Muscle of back (tissue), 11 donors: ENCODE results near the gene NEK10. TPM values are rescaled to one million over a fixed set of nuclear protein-coding genes. Genes with fewer than 3 reads are reported as not detected.

Experiments used
- DNase-seq, 3 donors: peaks; one replicate each; pipeline versions ENCODE4 v3.0.0 to v3.0.0-alpha.2; 2013
- polyA plus RNA-seq, 10 donors: library from polyadenylated mRNA; unstranded; fragments of 120-200 nt; gene quantifications; one replicate each; pipeline ENCODE4 v1.2.1, GENCODE V29; 2013; ENCODE audit not compliant: insufficient read length in 10 of 10

Gene NEK10
- polyA plus RNA-seq, 10 donors, result 1.7 to 7.6 (median 3.5) TPM

DNA sequence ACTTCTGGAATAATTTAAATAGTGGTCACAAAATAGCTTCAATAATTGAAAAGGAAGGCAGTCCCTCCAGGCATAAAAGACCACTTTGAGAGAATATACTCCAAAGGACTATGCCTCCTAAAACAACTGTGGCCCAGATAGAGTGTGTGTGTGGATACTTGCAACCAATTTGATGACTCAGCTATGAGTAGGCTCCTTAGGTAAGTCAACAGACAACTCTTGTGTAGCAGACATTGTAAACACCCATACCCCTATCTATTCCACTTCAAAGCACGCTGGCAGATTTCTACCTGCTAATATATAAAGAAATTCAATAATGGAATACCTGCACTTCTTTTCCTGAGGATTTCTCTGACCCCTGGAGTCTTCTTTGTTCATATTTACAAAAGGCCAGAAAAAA is 254.5 kb downstream of the NEK10 start:
- DNase-seq, result no peak

DNA sequence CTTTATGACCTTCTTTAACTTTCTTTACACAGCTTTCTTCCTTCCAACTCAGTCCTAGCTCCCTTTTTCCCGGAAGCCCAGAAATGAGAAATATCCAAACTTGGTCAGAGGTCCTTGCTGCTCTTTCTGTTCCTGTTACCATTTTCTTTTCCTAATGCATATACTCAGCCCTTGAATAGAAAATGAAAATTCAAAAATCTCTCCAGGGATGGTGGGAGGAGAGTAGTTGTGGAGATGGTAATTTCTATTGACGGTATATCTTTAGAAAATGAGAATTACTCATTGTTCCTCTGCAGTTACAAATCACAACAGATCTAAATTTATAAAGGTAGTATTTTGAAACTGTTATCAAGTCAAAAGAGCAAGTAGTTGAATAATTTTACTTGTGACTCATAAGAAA is 255.1 kb downstream of the NEK10 start:
- no peak for DNase-seq

DNA sequence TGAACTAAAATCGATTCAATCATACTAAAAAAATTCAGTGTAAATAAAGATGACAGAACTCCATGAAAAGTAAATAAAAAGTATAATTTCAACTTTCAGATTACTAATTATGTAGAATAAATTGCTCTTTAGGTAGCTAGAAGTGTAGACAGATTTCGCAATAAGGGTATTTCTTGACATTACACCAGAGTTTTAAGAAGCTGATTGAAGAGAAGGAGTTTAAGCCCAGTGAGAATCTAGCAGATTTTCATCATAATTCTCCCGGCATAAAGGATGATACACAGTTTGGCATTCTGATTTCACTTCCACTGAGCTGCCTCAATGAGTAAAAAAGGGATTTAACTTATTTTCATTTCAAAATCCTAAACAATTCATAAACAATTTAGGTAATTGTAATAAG is 259.2 kb downstream of the NEK10 start:
- DNase-seq, result no peak

DNA sequence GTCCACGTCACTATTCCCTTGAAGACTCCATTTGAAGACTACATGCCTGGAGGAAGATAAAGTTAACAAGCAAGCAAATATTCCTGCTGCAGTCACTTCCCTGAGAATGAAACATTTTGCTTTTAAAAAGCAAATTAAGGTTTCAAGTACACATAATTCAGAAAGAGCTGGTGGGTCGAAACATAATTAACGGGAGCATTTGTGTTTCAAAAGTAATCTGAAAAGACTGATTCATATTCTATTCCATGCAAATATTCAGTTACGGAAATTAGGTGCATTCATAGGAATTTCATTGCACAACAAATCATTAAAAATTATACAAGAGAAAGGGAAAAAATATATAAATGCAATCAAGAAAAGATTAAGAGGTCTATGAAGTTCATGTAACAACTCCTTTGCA is 260.9 kb downstream of the NEK10 start:
- no peak for DNase-seq

DNA sequence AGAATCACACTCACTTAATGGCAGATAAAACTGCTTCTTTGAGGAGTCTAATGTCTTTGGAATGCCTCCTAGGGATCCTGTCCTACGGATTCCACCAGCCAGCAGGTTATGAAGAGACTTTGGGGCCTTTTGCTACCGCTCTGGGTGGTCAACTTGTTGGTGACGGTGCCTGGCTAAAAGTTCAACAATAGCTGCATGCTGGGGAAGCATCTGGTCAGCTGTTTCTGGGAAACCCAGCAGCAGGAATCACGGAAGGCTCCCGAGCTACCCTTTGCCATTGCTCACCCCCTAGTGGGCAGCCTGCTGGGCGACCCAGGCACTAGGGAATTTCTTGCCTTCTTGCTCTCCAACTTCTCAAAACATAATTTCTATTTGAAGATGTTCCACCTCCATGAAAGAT is 263.3 kb downstream of the NEK10 start:
- DNase-seq, result no peak

DNA sequence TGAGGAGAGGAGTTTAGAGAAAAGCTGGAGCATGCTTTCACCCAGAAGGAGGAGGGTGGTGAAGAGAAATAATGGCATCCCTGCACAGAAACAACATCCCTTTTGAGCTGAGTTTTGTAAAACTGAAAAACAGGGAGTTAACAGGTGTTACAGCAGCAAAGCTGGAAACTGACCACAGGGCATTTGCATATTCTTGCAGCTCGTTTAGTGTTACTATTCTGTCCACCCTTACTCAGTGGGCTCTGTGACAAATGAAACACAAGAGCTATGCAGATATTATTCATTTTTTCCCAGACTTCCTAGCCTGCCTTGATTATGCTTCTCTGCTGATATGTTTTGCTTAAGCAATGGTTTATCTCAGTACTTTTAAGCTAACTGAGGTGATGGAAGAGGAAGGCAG is 272.0 kb downstream of the NEK10 start:
- DNase-seq, result no peak

DNA sequence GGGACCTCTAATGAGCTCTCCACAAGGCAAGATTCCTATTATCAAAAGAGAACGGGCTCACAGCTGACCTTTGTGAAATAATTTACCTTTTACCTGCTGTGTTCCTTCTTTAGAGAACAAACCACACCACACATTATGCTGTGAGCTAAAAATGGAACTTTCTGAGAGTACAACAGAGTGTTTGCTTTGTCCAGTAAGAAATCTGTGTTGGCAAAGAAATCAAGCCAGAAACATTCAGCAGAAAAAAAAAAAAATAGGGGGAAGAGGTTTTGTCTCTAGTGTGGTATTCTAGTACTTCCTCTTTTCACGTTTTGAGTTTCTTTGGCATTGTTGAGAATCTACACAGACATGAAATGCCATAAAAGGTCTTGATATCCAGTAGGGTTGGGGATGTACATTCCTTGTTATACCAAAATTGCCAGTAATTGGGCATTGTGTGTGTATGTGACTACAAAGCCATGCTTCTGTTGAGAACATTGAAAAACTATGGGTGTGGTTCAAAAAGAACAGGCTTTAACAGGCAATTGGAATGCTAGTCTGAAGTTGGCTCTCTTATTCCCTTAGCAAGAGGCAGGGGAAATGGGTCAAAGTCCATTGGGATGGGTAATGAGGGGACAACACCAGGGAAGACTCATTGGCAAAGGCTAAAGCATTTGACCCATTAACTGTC is 273.5 kb downstream of the NEK10 start:
- no peak for DNase-seq

DNA sequence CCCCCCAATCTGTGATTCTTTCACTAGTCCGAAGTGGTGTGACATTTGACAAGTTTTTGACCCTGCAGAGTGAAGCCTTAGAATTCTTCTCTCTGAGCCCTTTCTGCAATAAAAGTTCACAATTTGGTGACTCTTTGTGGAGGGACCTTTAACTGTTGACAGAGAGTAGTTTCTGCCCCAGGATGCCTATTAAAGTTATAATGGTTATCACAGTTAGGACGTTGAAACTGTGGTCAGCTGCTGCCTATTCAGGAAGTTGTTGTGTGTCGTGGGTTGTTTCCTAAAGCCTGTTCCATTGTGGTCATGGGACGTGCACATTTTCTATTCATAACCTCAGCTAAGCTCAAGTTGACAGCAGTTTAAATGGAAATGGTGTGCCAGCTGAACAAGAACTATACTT is 274.5 kb downstream of the NEK10 start:
- DNase-seq, result no peak

DNA sequence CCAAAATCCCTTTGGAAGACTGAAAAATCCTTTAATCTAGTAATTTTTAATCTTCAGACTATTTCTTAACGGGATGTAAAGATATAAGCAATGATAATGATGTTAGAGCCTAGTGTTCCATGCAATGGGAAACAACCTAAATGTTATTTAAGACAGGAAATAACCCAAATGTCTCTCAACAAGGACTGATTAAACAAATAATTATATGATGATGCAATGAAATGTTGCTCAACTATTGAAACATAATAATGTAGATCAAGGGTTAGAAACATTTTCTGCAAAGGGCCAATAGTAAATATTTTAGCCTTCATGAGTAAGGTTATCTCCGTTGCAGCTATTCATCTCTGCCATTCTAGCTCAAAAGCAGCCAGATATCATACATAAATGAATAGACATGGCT is 275.4 kb downstream of the NEK10 start:
- no peak for DNase-seq

DNA sequence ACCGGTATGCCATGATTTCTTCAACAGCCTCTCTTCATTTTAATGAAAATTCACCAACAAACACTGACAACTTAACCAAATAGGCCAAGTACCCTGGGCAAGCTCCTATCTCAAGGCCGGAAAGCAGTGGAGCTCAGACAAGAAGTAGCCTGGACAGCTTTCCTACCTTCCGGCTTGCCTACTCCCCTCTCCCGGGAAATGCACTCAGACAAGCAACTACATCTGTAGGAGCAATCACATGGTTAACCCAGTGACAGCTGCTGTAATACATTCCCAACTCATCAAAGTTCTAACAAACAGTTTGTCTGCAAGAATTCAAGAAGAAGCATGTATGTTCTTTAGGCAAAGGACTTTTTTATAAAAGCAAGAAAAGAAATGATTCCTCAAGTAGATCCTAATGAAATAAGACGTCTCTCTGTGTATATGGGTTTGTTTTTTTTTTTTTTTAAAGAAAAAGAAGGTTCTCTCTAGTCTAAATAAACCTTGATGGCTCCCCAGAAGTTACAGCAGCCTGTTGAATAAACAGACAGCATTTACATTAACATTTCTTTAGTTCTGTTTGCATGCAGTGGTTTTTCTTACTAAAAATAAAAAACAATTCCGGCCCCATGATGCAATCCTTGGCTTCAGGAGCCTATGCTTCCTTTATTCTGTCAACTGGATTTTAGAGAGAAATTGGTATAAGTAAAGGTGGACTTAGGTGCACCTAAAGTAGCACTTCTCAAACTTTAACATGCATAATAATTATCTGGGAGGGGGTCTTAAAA is 278.7 kb downstream of the NEK10 start:
- peak; percentile 10 to 53 (median 29) for DNase-seq

DNA sequence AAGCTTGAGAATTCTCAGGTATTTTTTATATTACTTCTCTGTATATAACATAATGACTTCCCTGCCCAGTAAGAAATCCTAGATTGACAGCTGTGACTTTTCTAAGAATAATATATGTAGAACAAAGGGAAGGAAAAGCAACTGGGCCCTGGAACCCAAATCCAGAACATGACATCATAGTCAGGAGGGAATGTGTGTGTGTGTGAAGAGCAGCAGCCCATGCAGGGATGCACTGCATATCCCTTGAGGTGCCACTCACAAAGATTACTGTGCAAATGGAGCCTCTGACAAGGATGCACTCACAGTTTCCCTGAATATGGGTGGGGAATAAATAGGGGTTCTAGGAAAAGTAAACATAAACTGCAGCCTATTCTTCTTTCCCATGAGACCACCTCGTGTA is 279.5 kb downstream of the NEK10 start:
- DNase-seq, result no peak

DNA sequence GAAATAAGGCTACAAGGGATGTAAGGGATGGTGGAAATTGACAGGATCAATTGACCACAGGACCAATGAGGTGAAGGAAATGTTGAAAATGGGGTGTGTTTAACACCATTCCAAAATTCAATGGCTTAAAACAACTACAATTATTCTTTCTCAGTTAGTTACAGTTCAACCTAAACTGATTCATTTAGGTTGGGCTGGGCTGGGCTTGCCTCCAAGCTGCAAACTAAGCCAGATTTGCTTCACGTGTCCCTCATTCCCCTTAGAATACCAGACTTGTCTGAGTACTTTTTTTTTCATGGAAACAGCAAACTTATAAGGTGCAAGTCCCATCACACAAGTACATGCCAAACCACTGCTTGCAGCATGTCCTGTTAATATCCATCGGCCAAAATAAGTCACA is 280.1 kb downstream of the NEK10 start:
- peak; percentile 36 to 80 (median 60) for DNase-seq

DNA sequence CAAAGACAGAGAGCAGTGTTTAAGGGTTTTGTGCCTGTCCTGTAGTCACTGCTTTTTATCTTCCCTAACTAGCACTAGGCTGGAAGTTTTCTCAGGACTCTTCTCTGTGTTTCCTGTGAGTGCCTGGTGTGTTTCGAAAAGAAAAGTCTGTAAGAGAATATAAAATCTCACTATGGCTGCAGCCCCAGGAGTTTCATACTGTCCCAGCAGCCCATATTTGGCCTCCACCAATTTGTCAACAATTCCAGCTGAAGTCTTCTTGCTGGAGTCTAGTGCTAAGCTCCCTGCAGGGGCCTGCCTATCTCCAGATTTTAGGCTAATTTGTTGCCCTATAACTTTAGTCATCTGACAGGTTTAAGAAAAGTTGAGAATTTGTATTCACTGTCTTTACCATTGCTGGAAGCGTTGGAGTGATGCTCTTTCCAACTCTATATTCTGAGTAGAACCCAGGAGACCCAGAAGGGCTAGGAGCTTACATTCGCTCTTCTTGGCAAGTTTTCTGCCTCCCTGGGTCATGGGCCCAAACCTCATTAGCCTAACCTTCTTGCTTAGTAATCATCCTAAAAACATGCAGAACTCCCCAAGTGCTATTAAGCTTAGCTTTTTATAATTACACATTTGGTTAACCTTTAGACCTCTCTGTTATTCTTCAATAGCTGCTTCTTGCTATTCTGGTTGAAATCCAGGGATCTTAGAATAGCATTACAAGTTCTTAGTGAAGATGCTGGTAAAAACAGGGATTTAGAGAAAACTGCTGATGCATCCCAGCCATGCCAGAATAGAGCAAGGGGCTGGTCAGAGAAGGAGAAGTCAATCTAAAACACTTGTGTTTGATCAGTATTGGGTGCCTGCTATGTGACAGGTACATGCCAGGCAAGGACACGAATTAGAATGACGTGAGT is 283.1 kb downstream of the NEK10 start:
- DNase-seq, result peak; percentile 11 to 77 (median 50)

DNA sequence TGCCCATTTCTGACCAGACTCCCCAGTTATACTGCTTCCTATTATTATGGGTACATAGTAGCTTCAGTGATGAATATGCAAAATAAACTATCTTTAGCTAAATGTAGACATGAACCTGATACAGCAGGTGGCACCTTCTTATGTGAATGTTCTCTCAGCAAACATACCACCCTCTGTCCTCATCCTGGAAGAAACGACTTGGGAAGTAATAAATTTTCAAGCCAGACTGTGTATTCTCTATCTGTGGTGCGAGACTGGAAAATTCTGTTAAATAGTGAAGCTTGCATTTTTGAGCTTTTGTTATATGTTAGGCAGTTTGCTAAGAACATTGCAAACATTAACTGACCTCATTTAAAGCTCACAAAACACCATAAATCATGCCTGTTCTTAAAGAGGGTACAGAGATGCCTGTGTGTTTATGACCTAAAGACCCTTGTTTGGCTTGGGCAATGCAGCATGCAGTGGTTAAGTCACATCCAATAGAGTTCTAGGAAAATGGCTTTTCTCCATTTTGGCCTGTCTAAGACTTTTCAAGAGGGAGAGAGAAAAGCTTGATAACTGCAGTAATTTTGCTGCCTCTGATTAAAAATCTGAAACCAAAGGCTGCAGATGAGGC is 287.1 kb downstream of the NEK10 start:
- DNase-seq, result no peak

DNA sequence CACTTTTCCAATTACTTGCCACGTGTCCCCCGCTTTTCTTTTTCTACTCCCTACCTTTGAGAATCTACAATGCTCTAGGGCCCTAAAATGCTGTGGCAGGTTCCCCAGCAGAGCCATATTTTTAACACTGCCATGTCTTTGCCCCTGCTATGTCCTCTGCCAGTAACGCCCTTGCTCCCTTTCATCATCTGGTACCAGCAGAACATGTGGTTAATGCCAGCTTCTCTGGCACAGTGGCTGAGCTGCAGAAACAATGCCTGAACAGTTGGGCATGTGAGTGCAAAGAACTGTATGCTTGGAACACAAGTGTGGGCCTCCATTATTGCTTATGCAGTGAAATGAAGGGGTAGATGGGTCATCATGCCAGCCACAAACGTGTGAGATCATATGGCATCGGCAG is 287.6 kb downstream of the NEK10 start:
- DNase-seq, result no peak

DNA sequence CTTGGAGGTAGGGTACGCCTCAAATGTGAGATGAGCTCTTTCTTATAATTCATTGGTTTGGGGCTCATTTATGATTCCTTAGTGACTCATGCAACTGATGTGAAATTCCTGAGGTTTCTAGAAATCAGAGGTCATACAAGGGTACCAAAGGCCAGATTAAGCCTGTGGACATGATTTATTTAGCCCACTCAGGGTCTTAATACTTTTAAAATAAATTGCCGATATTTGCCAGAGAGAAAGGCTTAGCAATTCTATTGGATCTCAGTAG is 289.0 kb downstream of the NEK10 start:
- DNase-seq, result no peak

DNA sequence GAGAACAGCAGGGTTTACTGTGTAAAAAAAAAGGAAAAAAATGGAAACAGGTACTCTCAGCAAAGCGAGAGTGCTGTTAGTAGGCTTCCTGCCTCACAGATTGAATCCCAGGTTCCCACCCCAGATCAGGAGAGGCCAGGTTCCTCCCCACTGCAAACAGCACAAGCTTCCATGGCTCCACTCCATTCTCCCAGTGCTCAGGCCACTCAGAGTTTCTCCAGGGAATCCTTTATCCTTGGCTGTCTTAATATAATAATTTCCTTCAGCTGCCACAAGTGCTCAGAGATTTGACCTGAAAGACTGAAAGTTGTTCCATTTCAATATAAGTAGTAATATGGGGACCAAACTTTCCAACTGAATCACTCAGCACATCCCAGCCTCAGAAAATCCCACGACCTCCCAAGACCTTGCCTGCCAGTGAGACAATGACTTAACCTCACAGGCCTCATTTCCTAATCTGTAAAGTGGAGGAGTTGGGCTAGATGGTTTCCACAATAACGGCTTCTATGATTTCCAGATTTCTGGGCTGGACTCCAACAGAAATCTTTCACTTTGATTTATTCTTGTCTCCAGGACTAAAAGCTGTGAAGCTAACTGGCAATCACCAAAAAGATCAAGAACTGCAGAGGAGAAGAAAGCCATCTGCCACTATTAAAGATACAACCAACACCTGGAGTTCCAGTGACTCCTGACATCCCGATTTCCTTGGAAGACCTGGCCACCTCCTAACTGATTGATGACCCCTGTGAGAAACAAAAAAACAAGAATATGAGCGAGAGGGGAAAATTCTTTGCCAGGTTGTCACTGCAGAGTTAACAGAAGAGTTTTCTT is 289.5 kb downstream of the NEK10 start:
- DNase-seq, result peak; percentile 26 to 77 (median 46)

DNA sequence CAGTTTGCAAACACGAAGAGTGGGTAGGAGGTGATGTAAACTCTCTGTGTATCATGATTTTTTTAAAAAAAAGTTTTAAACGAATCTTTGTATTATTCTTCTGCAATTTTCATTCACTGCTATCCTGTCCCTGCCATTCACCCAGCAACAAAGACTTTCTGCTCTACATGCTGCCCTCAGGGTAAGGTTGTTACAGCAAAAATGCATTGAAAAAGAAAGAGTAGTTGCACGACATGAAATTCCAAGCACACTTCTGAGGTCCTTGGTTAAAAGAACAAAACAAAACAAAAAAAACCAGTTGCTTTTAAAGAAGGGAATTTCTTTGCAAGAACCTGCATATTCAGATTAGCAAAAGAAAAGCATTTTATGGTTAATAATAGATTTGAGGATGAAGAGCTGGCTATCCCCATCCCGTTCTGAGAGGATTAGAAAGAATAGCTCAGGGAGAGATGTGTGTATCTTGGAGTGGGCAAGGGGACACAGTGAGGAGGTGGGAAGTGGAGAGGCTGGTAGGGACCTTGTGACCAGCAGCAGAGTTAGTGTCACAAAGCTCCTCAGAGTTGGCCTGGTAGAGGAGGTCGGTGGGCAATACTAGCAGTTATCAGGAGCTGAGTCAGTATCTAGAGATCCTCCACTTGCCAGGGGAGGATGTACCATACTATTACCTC is 290.8 kb downstream of the NEK10 start:
- no peak for DNase-seq

DNA sequence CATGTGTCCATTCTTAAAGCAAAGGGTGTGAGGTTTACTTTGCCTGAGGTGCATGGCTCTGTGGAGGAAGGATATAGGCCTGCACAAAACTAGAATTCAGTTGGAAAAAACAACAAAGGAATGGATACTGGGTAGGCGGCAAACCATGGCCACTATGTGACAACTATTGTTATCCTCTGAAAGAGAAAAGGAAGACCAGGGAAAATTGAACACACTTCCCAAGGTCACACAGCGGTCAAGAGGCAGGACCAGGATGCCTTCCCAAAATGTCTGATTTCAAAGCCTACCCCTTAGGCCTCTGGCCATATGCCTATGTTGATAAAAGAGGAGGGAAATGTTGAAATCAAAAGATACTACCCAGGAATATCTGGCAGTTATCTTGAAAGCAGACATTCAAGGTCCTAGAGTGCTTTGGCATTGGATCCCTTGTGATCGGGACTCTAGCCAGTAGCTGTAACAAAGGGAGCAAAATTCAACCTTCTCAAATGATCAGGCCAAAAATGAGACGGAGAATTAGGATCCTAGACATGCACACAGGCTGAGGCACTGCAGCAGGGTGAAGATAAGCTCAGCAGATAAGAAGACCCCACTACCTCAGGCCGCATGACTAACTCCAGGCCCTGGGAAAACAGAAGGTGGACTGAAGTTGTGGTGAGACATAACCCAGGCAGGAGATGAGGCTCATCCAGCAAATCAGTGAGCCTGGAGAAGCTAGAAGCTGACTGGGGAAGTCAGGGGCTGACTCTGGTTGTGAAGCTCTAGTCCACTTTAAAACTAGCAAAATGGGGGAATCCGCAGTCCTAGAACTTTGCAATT is 292.2 kb downstream of the NEK10 start:
- DNase-seq, result no peak

DNA sequence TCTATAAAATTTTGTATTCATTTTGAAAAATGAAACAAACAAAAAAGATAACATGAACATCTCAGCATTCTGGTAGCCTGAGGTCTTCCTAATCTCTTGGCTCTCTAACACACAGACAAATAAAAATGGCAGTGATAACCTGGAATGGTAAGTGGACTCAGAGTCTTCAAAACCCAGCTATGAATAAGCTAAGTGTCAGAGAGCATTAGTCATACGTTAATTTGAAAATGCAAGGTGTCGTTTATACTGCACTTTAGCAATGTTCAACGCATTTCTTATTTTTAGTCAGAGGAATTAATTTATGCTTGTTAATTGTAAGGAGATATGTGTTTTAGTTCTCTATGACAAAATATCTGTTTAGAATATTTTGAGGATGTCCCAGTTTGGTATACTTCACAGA is 294.3 kb downstream of the NEK10 start:
- DNase-seq, result no peak
